Measurements from ENCODE around the gene MON1A.

GRCh38 chr3:49878686-49879085, 50.9 kb downstream of the MON1A start:
- TF ChIP-seq EZH2phosphoT487 (IDR thresholded peaks at IDR 0.05; ENCODE audit: borderline replicate concordance, low read length), result no peak
- TF ChIP-seq CTCF (IDR thresholded peaks at IDR 0.05; ENCODE audit: low read depth, low read length, poor library complexity, severe bottlenecking), result no peak
